Measurements from ENCODE around the gene IRF2BPL. TPM values are rescaled to one million over a fixed set of nuclear protein-coding genes. Genes with fewer than 3 reads are reported as not detected.

IRF2BPL gene
- total and polyA plus RNA-seq, 4 donors, result 3.8 to 15.8 (median 7.4) TPM

- no peaks in the 10 kb centered on the region for H3K9me3 ChIP-seq (ENCODE audit: control insufficient read depth in 4 of 4, low read length in 3 of 4)
- no peak overlapping the region for H3K4me3 ChIP-seq (ENCODE audit: low read depth in 1 of 3, low read length in 3 of 3)
- H3K27ac ChIP-seq (ENCODE audit: low read depth in 1 of 2, low read length in 2 of 2), result no peak overlapping the region
- H3K36me3 ChIP-seq (ENCODE audit: control insufficient read depth in 4 of 4, insufficient read depth in 3 of 4, low read depth in 1 of 4, low read length in 3 of 4), result no peaks in the 10 kb centered on the region
- 88% methylated on average over 9 of the region's 9 CpGs for WGBS
- no peaks in the 10 kb centered on the region for H3K27me3 ChIP-seq (ENCODE audit: control insufficient read depth in 4 of 4, insufficient read depth in 4 of 4, low read length in 3 of 4)
- H3K9ac ChIP-seq (ENCODE audit: low read depth in 1 of 2, low read length in 2 of 2), result no peak overlapping the region
- peaks cover 0 to 1% (median under 1%) of the 10 kb centered on the region in 4 donors for H3K4me1 ChIP-seq (ENCODE audit: control insufficient read depth in 4 of 4, insufficient read depth in 4 of 4, low read length in 3 of 4)
- no peak for DNase-seq (ENCODE audit: low spot score)
- no peak for TF ChIP-seq SP1 (IDR thresholded peaks at IDR 0.05)
- no peak for TF ChIP-seq JUND (IDR thresholded peaks at IDR 0.05)
- TF ChIP-seq, protein P1, sequence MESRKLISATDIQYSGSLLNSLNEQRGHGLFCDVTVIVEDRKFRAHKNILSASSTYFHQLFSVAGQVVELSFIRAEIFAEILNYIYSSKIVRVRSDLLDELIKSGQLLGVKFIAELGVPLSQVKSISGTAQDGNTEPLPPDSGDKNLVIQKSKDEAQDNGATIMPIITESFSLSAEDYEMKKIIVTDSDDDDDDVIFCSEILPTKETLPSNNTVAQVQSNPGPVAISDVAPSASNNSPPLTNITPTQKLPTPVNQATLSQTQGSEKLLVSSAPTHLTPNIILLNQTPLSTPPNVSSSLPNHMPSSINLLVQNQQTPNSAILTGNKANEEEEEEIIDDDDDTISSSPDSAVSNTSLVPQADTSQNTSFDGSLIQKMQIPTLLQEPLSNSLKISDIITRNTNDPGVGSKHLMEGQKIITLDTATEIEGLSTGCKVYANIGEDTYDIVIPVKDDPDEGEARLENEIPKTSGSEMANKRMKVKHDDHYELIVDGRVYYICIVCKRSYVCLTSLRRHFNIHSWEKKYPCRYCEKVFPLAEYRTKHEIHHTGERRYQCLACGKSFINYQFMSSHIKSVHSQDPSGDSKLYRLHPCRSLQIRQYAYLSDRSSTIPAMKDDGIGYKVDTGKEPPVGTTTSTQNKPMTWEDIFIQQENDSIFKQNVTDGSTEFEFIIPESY (IDR thresholded peaks at IDR 0.05), result no peak
- TF ChIP-seq YY1 (IDR thresholded peaks at IDR 0.05), result no peak
- no peak for TF ChIP-seq TAF1 (conservative IDR thresholded peaks at IDR 0.05)
- TF ChIP-seq FOXA2 (IDR thresholded peaks at IDR 0.05), result no peak
- no peak for TF ChIP-seq HNF4A (conservative IDR thresholded peaks at IDR 0.05)
- TF ChIP-seq RAD21 (IDR thresholded peaks at IDR 0.05), result no peak
- no peak for TF ChIP-seq RXRA (IDR thresholded peaks at IDR 0.05)
- no peak for TF ChIP-seq MAX (IDR thresholded peaks at IDR 0.05)
Measured at GRCh38 chr14:77058117-77058516, 29.6 kb upstream of the IRF2BPL start.

GRCh38 chr14:77055981-77056380 is 27.5 kb upstream of the IRF2BPL start:
- H3K27me3 ChIP-seq (ENCODE audit: control insufficient read depth in 4 of 4, insufficient read depth in 4 of 4, low read length in 3 of 4), result no peaks in the 10 kb centered on the region
- no peak overlapping the region for H3K9ac ChIP-seq (ENCODE audit: low read depth in 1 of 2, low read length in 2 of 2)
- H3K36me3 ChIP-seq (ENCODE audit: control insufficient read depth in 4 of 4, insufficient read depth in 3 of 4, low read depth in 1 of 4, low read length in 3 of 4), result no peaks in the 10 kb centered on the region
- H3K4me3 ChIP-seq (ENCODE audit: low read depth in 1 of 3, low read length in 3 of 3), result no peak overlapping the region
- TF ChIP-seq HNF4G (IDR thresholded peaks at IDR 0.05), result no peak
- no peak for TF ChIP-seq FOXA2 (IDR thresholded peaks at IDR 0.05)
- no peak for TF ChIP-seq JUND (IDR thresholded peaks at IDR 0.05)
- no peak for TF ChIP-seq YY1 (IDR thresholded peaks at IDR 0.05)
- TF ChIP-seq RXRA (IDR thresholded peaks at IDR 0.05), result no peak
- no peak for TF ChIP-seq RAD21 (IDR thresholded peaks at IDR 0.05)
- no peak for TF ChIP-seq REST (IDR thresholded peaks at IDR 0.05)
- TF ChIP-seq EGR1 (IDR thresholded peaks at IDR 0.05; ENCODE audit: low read depth in 2 of 2), result no peak
- TF ChIP-seq MAX (IDR thresholded peaks at IDR 0.05), result no peak
- TF ChIP-seq SP1 (IDR thresholded peaks at IDR 0.05), result no peak
- no peak for TF ChIP-seq HNF4A (conservative IDR thresholded peaks at IDR 0.05)
- TF ChIP-seq GABPA (IDR thresholded peaks at IDR 0.05 in 1 of 2, conservative IDR thresholded peaks at IDR 0.05 in 1 of 2), result no peak
- TF ChIP-seq, protein P2, sequence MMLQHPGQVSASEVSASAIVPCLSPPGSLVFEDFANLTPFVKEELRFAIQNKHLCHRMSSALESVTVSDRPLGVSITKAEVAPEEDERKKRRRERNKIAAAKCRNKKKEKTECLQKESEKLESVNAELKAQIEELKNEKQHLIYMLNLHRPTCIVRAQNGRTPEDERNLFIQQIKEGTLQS (IDR thresholded peaks at IDR 0.05), result no peak
- no peak for TF ChIP-seq FOXA1 (IDR thresholded peaks at IDR 0.05)
- no peak for TF ChIP-seq CTCF (IDR thresholded peaks at IDR 0.05; ENCODE audit: low read depth, low read length, missing input control)
- no peak for TF ChIP-seq TAF1 (conservative IDR thresholded peaks at IDR 0.05)
- TF ChIP-seq, protein P1 (IDR thresholded peaks at IDR 0.05), result no peak
- TF ChIP-seq NR2F2 (IDR thresholded peaks at IDR 0.05), result no peak
- H3K4me1 ChIP-seq (ENCODE audit: control insufficient read depth in 4 of 4, insufficient read depth in 4 of 4, low read length in 3 of 4), result peaks cover 8 to 20% (median 16%) of the 10 kb centered on the region in 4 donors
- 93% methylated on average over 3 of the region's 3 CpGs for WGBS
- DNase-seq (ENCODE audit: low spot score), result no peak
- no peaks in the 10 kb centered on the region for H3K9me3 ChIP-seq (ENCODE audit: control insufficient read depth in 4 of 4, low read length in 3 of 4)
- no peak overlapping the region for H3K27ac ChIP-seq (ENCODE audit: low read depth in 1 of 2, low read length in 2 of 2)
